GM21528 (cell line): ENCODE results near the gene CFAP100.

ENCODE experiments used
- ATAC-seq: cut with Tn5 transposase; IDR thresholded peaks from one replicate; pipeline ENCODE4 v1.9.1; 2021; ENCODE audit warnings: mild to moderate bottlenecking, moderate library complexity; ENCODE audit not compliant: unreplicated experiment, low FRiP score

CFAP100 gene

GRCh38 chr3:126394179-126394976 lies at the start of gene CFAP100:
TSS of gene CFAP100 (plus strand) at chr3:126394909. CDS start at chr3:126396001, 1,092 bp downstream.
- ATAC-seq = no peak

- no peak for ATAC-seq
Observed at GRCh38 chr3:126345231-126345630, 49.5 kb upstream of the CFAP100 start.

- no peak for ATAC-seq
Observed at GRCh38 chr3:126345641-126346460, 48.9 kb upstream of the CFAP100 start.

GRCh38 chr3:126346466-126346865 lies 48.2 kb upstream of the CFAP100 start:
- ATAC-seq = no peak

GRCh38 chr3:126347543-126348161 lies 47.1 kb upstream of the CFAP100 start:
- ATAC-seq = no peak

GRCh38 chr3:126348308-126348920 lies 46.3 kb upstream of the CFAP100 start:
- ATAC-seq = no peak

- ATAC-seq = no peak
Observed at GRCh38 chr3:126349071-126349470, 45.6 kb upstream of the CFAP100 start.

- ATAC-seq = no peak
Observed at GRCh38 chr3:126349611-126350501, 44.9 kb upstream of the CFAP100 start.

- no peak for ATAC-seq
Observed at GRCh38 chr3:126350502-126351085, 44.1 kb upstream of the CFAP100 start.

- ATAC-seq = no peak
Observed at GRCh38 chr3:126351086-126351770, 43.5 kb upstream of the CFAP100 start.

GRCh38 chr3:126351771-126352475 lies 42.8 kb upstream of the CFAP100 start:
- no peak for ATAC-seq

- no peak for ATAC-seq
Observed at GRCh38 chr3:126352476-126353454, 41.9 kb upstream of the CFAP100 start.

- ATAC-seq = no peak
Observed at GRCh38 chr3:126353694-126354321, 40.9 kb upstream of the CFAP100 start.

GRCh38 chr3:126354776-126355175 lies 39.9 kb upstream of the CFAP100 start:
- no peak for ATAC-seq

- no peak for ATAC-seq
Observed at GRCh38 chr3:126355251-126355650, 39.5 kb upstream of the CFAP100 start.

- ATAC-seq = no peak
Observed at GRCh38 chr3:126355777-126356372, 38.8 kb upstream of the CFAP100 start.
